IMR-90 (cell line): ENCODE data around the gene FGF6. TPM values are rescaled to one million over a fixed set of nuclear protein-coding genes. Genes with fewer than 3 reads are reported as not detected.

ENCODE experiments used
- ATAC-seq: fragments of 200-7000 bp; cut with Tn5 transposase; 2 replicates; pipeline ENCODE4 v1.9.1; 2020; ENCODE audit warnings: low read depth, mild to moderate bottlenecking, moderate library complexity
- BruUV-seq: library from RNA; stranded (reverse); fragments of 400-500 nt; replicated peaks from 2 replicates; lab custom pipeline; 2021; lab: Mats Ljungman, UMichigan
- CTCF ChIA-PET: fragments of 300-600 bp; formaldehyde crosslinking; extraction: SDS; loops from one replicate; lab custom pipeline; 2021; ENCODE audit warnings: antibody characterized with exemption; lab: Yijun Ruan, JAX
- POLR2A ChIA-PET: fragments of 300-600 bp; sonication (Branson Sonifier 250); formaldehyde crosslinking; loops from one replicate; lab custom pipeline; 2022; ENCODE audit warnings: antibody characterized with exemption; ENCODE audit not compliant: unreplicated experiment; lab: Charles Lee
- DNase-seq: peaks from one replicate; pipeline ENCODE4 v3.0.0; 2013
- H2AFZ ChIP-seq: replicated peaks from 2 replicates; pipeline ENCODE3; 2013; ENCODE audit warnings: low read length, mild to moderate bottlenecking; ENCODE audit not compliant: poor library complexity
- H2AK5ac ChIP-seq: 2 replicates; pipeline ENCODE4 v1.6.1; 2013; ENCODE audit warnings: low read depth, low read length, inconsistent platforms
- H2AK9ac ChIP-seq: replicated peaks from 2 replicates; pipeline ENCODE3; 2013; ENCODE audit warnings: mild to moderate bottlenecking, low read depth, low read length, moderate library complexity; ENCODE audit not compliant: poor library complexity
- H2BK120ac ChIP-seq: 2 replicates; pipeline ENCODE4 v1.6.1; 2013; ENCODE audit warnings: low read depth, low read length, inconsistent platforms
- H2BK15ac ChIP-seq: 3 replicates; pipeline ENCODE4 v1.6.1; 2013; ENCODE audit warnings: low read depth, low read length, inconsistent platforms
- H2BK20ac ChIP-seq: 2 replicates; pipeline ENCODE4 v1.6.1; 2013; ENCODE audit warnings: low read depth, mild to moderate bottlenecking, inconsistent platforms, low read length, moderate library complexity
- H2BK5ac ChIP-seq: 2 replicates; pipeline ENCODE4 v1.6.1; 2013; ENCODE audit warnings: mild to moderate bottlenecking, low read depth, low read length, inconsistent platforms; ENCODE audit not compliant: poor library complexity, severe bottlenecking
- H3K14ac ChIP-seq: replicated peaks from 2 replicates; pipeline ENCODE4 v1.6.1; 2013; ENCODE audit warnings: low read depth, low read length, inconsistent platforms
- H3K18ac ChIP-seq: 2 replicates; pipeline ENCODE4 v1.6.1; 2013; ENCODE audit warnings: low read depth, low read length, control low read depth
- H3K23ac ChIP-seq: 2 replicates; pipeline ENCODE4 v1.6.1; 2013; ENCODE audit warnings: low read depth, low read length, inconsistent platforms
- H3K27ac ChIP-seq: 2 replicates; pipeline ENCODE4 v1.5.1; 2013; ENCODE audit warnings: mild to moderate bottlenecking, control low read depth, low read length; ENCODE audit not compliant: insufficient read depth
- H3K27me3 ChIP-seq: 2 replicates; pipeline ENCODE4 v1.6.1; 2013; ENCODE audit warnings: low read length; ENCODE audit not compliant: control insufficient read depth, insufficient read depth
- H3K36me3 ChIP-seq: 2 replicates; pipeline ENCODE4 v1.6.1; 2013; ENCODE audit warnings: low read length, mixed read lengths; ENCODE audit not compliant: control insufficient read depth, insufficient read depth
- H3K4ac ChIP-seq: 2 replicates; pipeline ENCODE4 v1.6.1; 2013; ENCODE audit warnings: low read depth, low read length, inconsistent platforms
- H3K4me1 ChIP-seq: 2 replicates; pipeline ENCODE4 v1.6.1; 2013; ENCODE audit warnings: low read length, mixed read lengths; ENCODE audit not compliant: control insufficient read depth, insufficient read depth
- H3K4me2 ChIP-seq: 2 replicates; pipeline ENCODE4 v1.6.1; 2013; ENCODE audit warnings: low read depth, mild to moderate bottlenecking, control low read depth, low read length, moderate library complexity
- H3K4me3 ChIP-seq: 2 replicates; pipeline ENCODE4 v1.5.1; 2013; ENCODE audit warnings: low read depth, mild to moderate bottlenecking, control low read depth, low read length, moderate library complexity; ENCODE audit not compliant: insufficient read depth
- H3K56ac ChIP-seq: 2 replicates; pipeline ENCODE4 v1.6.1; 2013; ENCODE audit warnings: low read length, inconsistent platforms; ENCODE audit not compliant: insufficient read depth; ENCODE audit errors: extremely low read depth
- H3K79me1 ChIP-seq, 2 experiments: 2 replicates each; pipeline ENCODE4 v1.6.1; 2013; ENCODE audit warnings: low read length in 2 of 2, inconsistent platforms in 1 of 2, low read depth in 1 of 2
- H3K9ac ChIP-seq: 2 replicates; pipeline ENCODE4 v1.6.1; 2013; ENCODE audit warnings: low read depth, low read length, control low read depth
- H3K9me1 ChIP-seq: 2 replicates; pipeline ENCODE4 v1.6.1; 2013; ENCODE audit warnings: low read length, inconsistent platforms; ENCODE audit not compliant: insufficient read depth
- H3K9me3 ChIP-seq: 2 replicates; pipeline ENCODE4 v1.6.1; 2013; ENCODE audit warnings: low read length; ENCODE audit not compliant: control insufficient read depth, insufficient read depth
- H4K20me1 ChIP-seq: 2 replicates; pipeline ENCODE4 v1.6.1; 2013; ENCODE audit warnings: low read length, inconsistent platforms; ENCODE audit not compliant: insufficient read depth
- H4K5ac ChIP-seq: 2 replicates; pipeline ENCODE4 v1.6.1; 2013; ENCODE audit warnings: mild to moderate bottlenecking, low read depth, low read length, control low read depth
- H4K8ac ChIP-seq, 2 experiments: 2 replicates each; pipeline ENCODE4 v1.6.1; 2013; ENCODE audit warnings: low read depth in 2 of 2, low read length in 2 of 2, control low read depth in 1 of 2, inconsistent platforms in 1 of 2
- H4K91ac ChIP-seq: 2 replicates; pipeline ENCODE4 v1.6.1; 2013; ENCODE audit warnings: low read depth, low read length, inconsistent platforms; ENCODE audit not compliant: insufficient read depth
- BHLHE40 ChIP-seq: fragments of 150-350 bp; IDR thresholded peaks from 2 replicates; pipeline ENCODE4 v1.6.1; 2016; ENCODE audit warnings: mild to moderate bottlenecking, low read depth, low read length
- CEBPB ChIP-seq: IDR thresholded peaks from 2 replicates; pipeline ENCODE4 v1.6.1; 2012; ENCODE audit warnings: low read depth, low read length, improper control_type of control experiment
- CHD1 ChIP-seq: IDR thresholded peaks from 2 replicates; pipeline ENCODE4 v1.6.1; 2012; ENCODE audit warnings: low read depth, low read length, improper control_type of control experiment
- ELK1 ChIP-seq: fragments of 150-350 bp; IDR thresholded peaks from 2 replicates; pipeline ENCODE4 v1.6.1; 2016; ENCODE audit warnings: low read depth, mild to moderate bottlenecking, low read length, moderate library complexity, borderline replicate concordance
- FOS ChIP-seq: fragments of 150-350 bp; IDR thresholded peaks from 2 replicates; pipeline ENCODE4 v1.6.1; 2016; ENCODE audit warnings: low read depth, low read length
- MAFK ChIP-seq: IDR thresholded peaks from 2 replicates; pipeline ENCODE4 v1.6.1; 2012; ENCODE audit warnings: low read depth, low read length, improper control_type of control experiment
- MAZ ChIP-seq: IDR thresholded peaks from 2 replicates; pipeline ENCODE4 v1.6.1; 2012; ENCODE audit warnings: low read depth, mild to moderate bottlenecking, low read length, improper control_type of control experiment, moderate library complexity, borderline replicate concordance
- MXI1 ChIP-seq: IDR thresholded peaks from 2 replicates; pipeline ENCODE4 v1.6.1; 2012; ENCODE audit warnings: low read depth, mild to moderate bottlenecking, low read length, moderate library complexity, borderline replicate concordance
- NFE2L2 ChIP-seq: fragments of 150-350 bp; IDR thresholded peaks from 2 replicates; pipeline ENCODE4 v1.6.1; 2016; ENCODE audit warnings: low read depth, mild to moderate bottlenecking, low read length
- POLR2A ChIP-seq: IDR thresholded peaks from 2 replicates; pipeline ENCODE4 v1.6.1; 2012; ENCODE audit warnings: mild to moderate bottlenecking, low read depth, low read length
- RAD21 ChIP-seq: IDR thresholded peaks from 2 replicates; pipeline ENCODE4 v1.6.1; 2012; ENCODE audit warnings: low read length, improper control_type of control experiment
- RCOR1 ChIP-seq: IDR thresholded peaks from 2 replicates; pipeline ENCODE4 v1.6.1; 2012; ENCODE audit warnings: mild to moderate bottlenecking, low read length, improper control_type of control experiment; ENCODE audit not compliant: insufficient replicate concordance
- RFX5 ChIP-seq: IDR thresholded peaks from 2 replicates; pipeline ENCODE4 v1.8.0; 2012; ENCODE audit warnings: low read depth, mild to moderate bottlenecking, low read length, moderate library complexity
- SMC3 ChIP-seq: fragments of 150-350 bp; IDR thresholded peaks from 2 replicates; pipeline ENCODE4 v1.6.1; 2016; ENCODE audit warnings: low read depth, mild to moderate bottlenecking, antibody characterized with exemption, low read length, moderate library complexity
- USF2 ChIP-seq: fragments of 150-350 bp; IDR thresholded peaks from 2 replicates; pipeline ENCODE4 v1.6.1; 2017; ENCODE audit warnings: mild to moderate bottlenecking, antibody characterized with exemption, low read length, low read depth
- WGBS, 2 experiments: methylation state at CpG; one replicate each; pipeline versions ENCODE4 v1.1.5 to v1.1.7; 2013; ENCODE audit warnings: missing lambda C conversion rate in 2 of 2; ENCODE audit not compliant: insufficient read length in 1 of 2; ENCODE audit errors: extremely low coverage in 2 of 2; 5-methylcytosine and 5-hydroxymethylcytosine counted together
- dilution Hi-C: fragments of 300-500 bp; cut with HindIII; formaldehyde crosslinking; loops from one replicate; pipeline ENCODE4 v1.14.3; 2018; ENCODE audit warnings: low sequenced_read_pairs; ENCODE audit not compliant: unreplicated experiment
- in situ Hi-C: fragments of 300-500 bp; cut with MboI; formaldehyde crosslinking; loops from 3 replicates; pipeline ENCODE4 v1.14.3; 2019; ENCODE audit warnings: low sequenced_read_pairs, inconsistent platforms, mixed read lengths
- intact Hi-C: fragments of 100-400 bp; cut with micrococcal nuclease; formaldehyde crosslinking; loops from 2 replicates; pipeline ENCODE4 v1.10.0; 2022
- polyA plus RNA-seq, 3 experiments: library from polyadenylated mRNA; depleted of rRNA; stranded (reverse); fragments of >200 nt; gene quantifications; 2 replicates each; pipeline ENCODE4 v1.2.3, GENCODE V29; 2012; ENCODE audit warnings: low replicate concordance in 1 of 3
- total RNA-seq: library from RNA; depleted of rRNA; stranded (reverse); fragments of >200 nt; gene quantifications from 2 replicates; pipeline ENCODE4 v1.2.3, GENCODE V29; 2012
- TF ChIP-seq, protein P1 (sequence below): conservative IDR thresholded peaks from 2 replicates; pipeline ENCODE4 v1.5.1; 2012; ENCODE audit warnings: mild to moderate bottlenecking, low read depth, low read length, improper control_type of control experiment

Gene FGF6
- total and polyA plus RNA-seq, 2 of the 4 experiments (the other 2 are of a cell fraction) = not detected

DNA sequence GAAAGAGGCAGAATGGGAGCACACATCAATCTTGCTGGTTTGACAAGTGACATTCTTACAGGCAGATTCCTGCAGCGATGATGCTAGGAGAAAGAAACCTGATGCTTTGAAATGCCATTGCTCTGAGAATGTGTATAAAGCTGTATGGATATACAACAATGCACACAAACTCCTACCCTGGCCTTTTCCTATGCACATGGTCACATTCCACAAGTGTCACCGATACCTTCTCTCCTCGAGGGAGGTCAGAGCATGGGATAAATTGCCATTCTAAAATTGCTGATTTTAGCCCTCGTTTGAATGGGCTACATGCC lies 11.9 kb downstream of the FGF6 start:
- no peak overlapping the region for H3K4me2 ChIP-seq
- no peak overlapping the region for H2BK120ac ChIP-seq
- ChIA-PET POLR2A (no interaction called here), CTCF (no interaction called here)
- H4K5ac ChIP-seq = no peak overlapping the region
- no peak overlapping the region for H2BK5ac ChIP-seq
- H3K9me3 ChIP-seq = no peaks in the 10 kb centered on the region
- H2AK9ac ChIP-seq = no peak overlapping the region
- H3K79me1 ChIP-seq = no peaks in the 10 kb centered on the region
- no peaks in the 10 kb centered on the region for H3K36me3 ChIP-seq
- ATAC-seq (no peak), DNase-seq (no peak)
- no peak overlapping the region for H4K8ac ChIP-seq
- BruUV-seq = no TSS peak
- no peak overlapping the region for H3K56ac ChIP-seq
- no peak overlapping the region for H3K18ac ChIP-seq
- TF ChIP-seq MXI1 (no peak), POLR2A (no peak), MAFK (no peak), NFE2L2 (no peak), ELK1 (no peak), FOS (no peak), CEBPB (no peak), BHLHE40 (no peak), MAZ (no peak), RCOR1 (no peak), SMC3 (no peak), RAD21 (no peak), RFX5 (no peak), CHD1 (no peak), USF2 (no peak)
- TF ChIP-seq, protein P1, sequence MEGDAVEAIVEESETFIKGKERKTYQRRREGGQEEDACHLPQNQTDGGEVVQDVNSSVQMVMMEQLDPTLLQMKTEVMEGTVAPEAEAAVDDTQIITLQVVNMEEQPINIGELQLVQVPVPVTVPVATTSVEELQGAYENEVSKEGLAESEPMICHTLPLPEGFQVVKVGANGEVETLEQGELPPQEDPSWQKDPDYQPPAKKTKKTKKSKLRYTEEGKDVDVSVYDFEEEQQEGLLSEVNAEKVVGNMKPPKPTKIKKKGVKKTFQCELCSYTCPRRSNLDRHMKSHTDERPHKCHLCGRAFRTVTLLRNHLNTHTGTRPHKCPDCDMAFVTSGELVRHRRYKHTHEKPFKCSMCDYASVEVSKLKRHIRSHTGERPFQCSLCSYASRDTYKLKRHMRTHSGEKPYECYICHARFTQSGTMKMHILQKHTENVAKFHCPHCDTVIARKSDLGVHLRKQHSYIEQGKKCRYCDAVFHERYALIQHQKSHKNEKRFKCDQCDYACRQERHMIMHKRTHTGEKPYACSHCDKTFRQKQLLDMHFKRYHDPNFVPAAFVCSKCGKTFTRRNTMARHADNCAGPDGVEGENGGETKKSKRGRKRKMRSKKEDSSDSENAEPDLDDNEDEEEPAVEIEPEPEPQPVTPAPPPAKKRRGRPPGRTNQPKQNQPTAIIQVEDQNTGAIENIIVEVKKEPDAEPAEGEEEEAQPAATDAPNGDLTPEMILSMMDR = no peak
- in situ Hi-C loops (no loop called here), intact Hi-C loops (no loop called here), dilution Hi-C loops (no loop called here)
- no CpG with 5 or more reads among the region's 4 CpGs for WGBS, 2 experiments
- no peak overlapping the region for H3K4ac ChIP-seq
- H4K91ac ChIP-seq = no peak overlapping the region
- no peak overlapping the region for H2BK15ac ChIP-seq
- no peak overlapping the region for H3K23ac ChIP-seq
- H4K20me1 ChIP-seq = no peaks in the 10 kb centered on the region
- no peaks in the 10 kb centered on the region for H3K4me1 ChIP-seq
- H3K14ac ChIP-seq = no peak overlapping the region
- H3K27me3 ChIP-seq = peaks cover 5% of the 10 kb centered on the region; the same call in 1 of the 2 replicates
- H3K9me1 ChIP-seq = no peaks in the 10 kb centered on the region
- no peak overlapping the region for H2AFZ ChIP-seq
- no peak overlapping the region for H2BK20ac ChIP-seq
- no peak overlapping the region for H3K27ac ChIP-seq
- H3K9ac ChIP-seq = no peak overlapping the region
- H2AK5ac ChIP-seq = no peak overlapping the region
- no peak overlapping the region for H3K4me3 ChIP-seq
